ENCODE measurements around the gene ZCCHC18.

DNA sequence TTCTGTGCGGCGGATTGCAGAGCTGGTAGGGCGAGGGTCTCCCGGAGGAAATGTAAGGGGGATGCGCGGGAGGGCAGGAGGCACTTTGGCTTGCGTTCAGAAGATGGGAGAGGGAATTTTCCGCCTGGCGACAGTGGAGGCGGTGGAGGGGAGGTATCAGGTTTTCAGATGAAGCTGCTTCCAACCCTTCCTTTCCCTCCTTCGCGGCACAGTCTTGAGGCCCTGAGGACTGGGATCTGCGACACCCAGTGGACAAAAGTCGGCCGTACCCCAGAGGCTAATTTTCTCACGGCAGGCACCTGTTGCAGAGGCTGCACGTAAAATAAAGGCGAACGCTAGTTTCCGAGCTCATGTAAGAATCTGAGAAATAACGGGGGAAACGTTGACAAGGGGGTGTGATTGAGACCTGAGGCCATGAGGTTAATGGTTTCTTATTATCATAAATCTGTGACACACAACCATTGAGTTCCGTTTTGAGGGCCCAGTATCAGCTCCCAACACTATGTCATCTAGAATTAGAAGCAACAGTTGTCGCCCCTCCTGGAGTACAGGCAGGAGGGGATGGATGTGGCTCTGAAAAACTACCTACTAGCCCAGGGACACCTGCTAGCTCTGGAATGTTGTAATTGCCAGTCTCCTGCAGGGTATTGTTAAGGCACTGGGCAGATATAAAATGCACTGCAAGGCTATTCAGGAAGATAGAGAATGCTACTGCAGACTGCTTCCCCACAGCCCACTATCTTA lies 1.1 kb downstream of the ZCCHC18 start:
- TF ChIP-seq, protein P1, sequence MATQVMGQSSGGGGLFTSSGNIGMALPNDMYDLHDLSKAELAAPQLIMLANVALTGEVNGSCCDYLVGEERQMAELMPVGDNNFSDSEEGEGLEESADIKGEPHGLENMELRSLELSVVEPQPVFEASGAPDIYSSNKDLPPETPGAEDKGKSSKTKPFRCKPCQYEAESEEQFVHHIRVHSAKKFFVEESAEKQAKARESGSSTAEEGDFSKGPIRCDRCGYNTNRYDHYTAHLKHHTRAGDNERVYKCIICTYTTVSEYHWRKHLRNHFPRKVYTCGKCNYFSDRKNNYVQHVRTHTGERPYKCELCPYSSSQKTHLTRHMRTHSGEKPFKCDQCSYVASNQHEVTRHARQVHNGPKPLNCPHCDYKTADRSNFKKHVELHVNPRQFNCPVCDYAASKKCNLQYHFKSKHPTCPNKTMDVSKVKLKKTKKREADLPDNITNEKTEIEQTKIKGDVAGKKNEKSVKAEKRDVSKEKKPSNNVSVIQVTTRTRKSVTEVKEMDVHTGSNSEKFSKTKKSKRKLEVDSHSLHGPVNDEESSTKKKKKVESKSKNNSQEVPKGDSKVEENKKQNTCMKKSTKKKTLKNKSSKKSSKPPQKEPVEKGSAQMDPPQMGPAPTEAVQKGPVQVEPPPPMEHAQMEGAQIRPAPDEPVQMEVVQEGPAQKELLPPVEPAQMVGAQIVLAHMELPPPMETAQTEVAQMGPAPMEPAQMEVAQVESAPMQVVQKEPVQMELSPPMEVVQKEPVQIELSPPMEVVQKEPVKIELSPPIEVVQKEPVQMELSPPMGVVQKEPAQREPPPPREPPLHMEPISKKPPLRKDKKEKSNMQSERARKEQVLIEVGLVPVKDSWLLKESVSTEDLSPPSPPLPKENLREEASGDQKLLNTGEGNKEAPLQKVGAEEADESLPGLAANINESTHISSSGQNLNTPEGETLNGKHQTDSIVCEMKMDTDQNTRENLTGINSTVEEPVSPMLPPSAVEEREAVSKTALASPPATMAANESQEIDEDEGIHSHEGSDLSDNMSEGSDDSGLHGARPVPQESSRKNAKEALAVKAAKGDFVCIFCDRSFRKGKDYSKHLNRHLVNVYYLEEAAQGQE (IDR thresholded peaks at IDR 0.05; ENCODE audit: low read depth): no peak
- TF ChIP-seq POLR2AphosphoS5 (IDR thresholded peaks at IDR 0.05; ENCODE audit: low read depth, low read length) (no peak), EZH2 (IDR thresholded peaks at IDR 0.05) (no peak), POLR2A (IDR thresholded peaks at IDR 0.05; ENCODE audit: borderline replicate concordance, extremely low read depth, insufficient read depth, insufficient read length) (no peak), YY1 (IDR thresholded peaks at IDR 0.05; ENCODE audit: extremely low read depth, insufficient replicate concordance, low read depth, low read length) (no peak), EGR1 (IDR thresholded peaks at IDR 0.05; ENCODE audit: low read depth) (no peak), RAD21 (IDR thresholded peaks at IDR 0.05; ENCODE audit: low read depth) (no peak), JUND (IDR thresholded peaks at IDR 0.05) (no peak), SP1 (IDR thresholded peaks at IDR 0.05; ENCODE audit: low read depth) (no peak), FOSL1 (IDR thresholded peaks at IDR 0.05; ENCODE audit: low read depth) (no peak), EZH2phosphoT487 (IDR thresholded peaks at IDR 0.05; ENCODE audit: borderline replicate concordance) (no peak)
- TF ChIP-seq, protein P2, sequence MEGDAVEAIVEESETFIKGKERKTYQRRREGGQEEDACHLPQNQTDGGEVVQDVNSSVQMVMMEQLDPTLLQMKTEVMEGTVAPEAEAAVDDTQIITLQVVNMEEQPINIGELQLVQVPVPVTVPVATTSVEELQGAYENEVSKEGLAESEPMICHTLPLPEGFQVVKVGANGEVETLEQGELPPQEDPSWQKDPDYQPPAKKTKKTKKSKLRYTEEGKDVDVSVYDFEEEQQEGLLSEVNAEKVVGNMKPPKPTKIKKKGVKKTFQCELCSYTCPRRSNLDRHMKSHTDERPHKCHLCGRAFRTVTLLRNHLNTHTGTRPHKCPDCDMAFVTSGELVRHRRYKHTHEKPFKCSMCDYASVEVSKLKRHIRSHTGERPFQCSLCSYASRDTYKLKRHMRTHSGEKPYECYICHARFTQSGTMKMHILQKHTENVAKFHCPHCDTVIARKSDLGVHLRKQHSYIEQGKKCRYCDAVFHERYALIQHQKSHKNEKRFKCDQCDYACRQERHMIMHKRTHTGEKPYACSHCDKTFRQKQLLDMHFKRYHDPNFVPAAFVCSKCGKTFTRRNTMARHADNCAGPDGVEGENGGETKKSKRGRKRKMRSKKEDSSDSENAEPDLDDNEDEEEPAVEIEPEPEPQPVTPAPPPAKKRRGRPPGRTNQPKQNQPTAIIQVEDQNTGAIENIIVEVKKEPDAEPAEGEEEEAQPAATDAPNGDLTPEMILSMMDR (IDR thresholded peaks at IDR 0.05 in 2 of 3, conservative IDR thresholded peaks at IDR 0.05 in 1 of 3; ENCODE audit: borderline replicate concordance in 1 of 3, insufficient read depth in 1 of 3, low read depth in 2 of 3, low read length in 2 of 3): no peak
- TF ChIP-seq, protein P3, sequence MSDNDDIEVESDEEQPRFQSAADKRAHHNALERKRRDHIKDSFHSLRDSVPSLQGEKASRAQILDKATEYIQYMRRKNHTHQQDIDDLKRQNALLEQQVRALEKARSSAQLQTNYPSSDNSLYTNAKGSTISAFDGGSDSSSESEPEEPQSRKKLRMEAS (IDR thresholded peaks at IDR 0.05): no peak
- TF ChIP-seq, protein P4, sequence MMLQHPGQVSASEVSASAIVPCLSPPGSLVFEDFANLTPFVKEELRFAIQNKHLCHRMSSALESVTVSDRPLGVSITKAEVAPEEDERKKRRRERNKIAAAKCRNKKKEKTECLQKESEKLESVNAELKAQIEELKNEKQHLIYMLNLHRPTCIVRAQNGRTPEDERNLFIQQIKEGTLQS (IDR thresholded peaks at IDR 0.05): no peak
